ENCODE measurements around the gene HYCC1. TPM values are rescaled to one million over a fixed set of nuclear protein-coding genes. Genes with fewer than 3 reads are reported as not detected.
"Not testable (repeated sequence)": the region's sequence is repeated elsewhere in the genome, so short reads cannot be mapped to it uniquely, and the experiment has no call there.

Gene HYCC1
- total RNA-seq, 3 donors from 2014 or later, result 21.4 to 23.9 (median 22.8) TPM

GRCh38 chr7:22980422-22980821 is 33.5 kb downstream of the HYCC1 start:
- Mint-ChIP-seq H3K4me3 (no peak overlapping the region), H3K36me3 (ENCODE audit: insufficient read depth) (peaks cover 14% of the 10 kb centered on the region), H3K4me1 (ENCODE audit: low read depth) (peaks cover 4% of the 10 kb centered on the region), H3K9me3 (no peaks in the 10 kb centered on the region), H3K27me3 (ENCODE audit: low read depth) (no peaks in the 10 kb centered on the region)
- DNase-seq (no peak), ATAC-seq (no peak)

DNA sequence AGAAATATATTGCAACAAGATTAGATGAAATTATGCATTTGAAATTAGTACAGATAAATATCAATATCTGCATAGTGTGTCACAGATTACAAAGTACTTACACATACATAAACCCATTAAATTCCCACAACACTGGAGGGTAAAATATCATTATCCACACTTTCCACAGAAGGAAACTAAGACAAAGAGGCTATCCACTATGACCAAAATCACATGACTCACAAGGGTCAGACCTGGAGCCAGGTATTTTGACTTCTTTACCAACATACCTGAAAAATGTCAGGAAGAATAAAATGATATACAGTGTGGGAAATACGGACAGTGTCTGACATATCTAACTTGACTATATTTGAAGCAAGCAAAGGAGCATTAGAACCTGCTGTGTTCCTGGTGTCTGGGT is 34.1 kb downstream of the HYCC1 start:
- Mint-ChIP-seq H3K9me3 (no peaks in the 10 kb centered on the region), H3K4me3 (no peak overlapping the region), H3K36me3 (ENCODE audit: insufficient read depth) (peaks cover 16% of the 10 kb centered on the region), H3K4me1 (ENCODE audit: low read depth) (peaks cover 4% of the 10 kb centered on the region), H3K27me3 (ENCODE audit: low read depth) (no peaks in the 10 kb centered on the region)
- no peak for DNase-seq
- ATAC-seq, result no peak

- Mint-ChIP-seq H3K4me3 (no peak overlapping the region), H3K4me1 (ENCODE audit: low read depth) (peaks cover 7% of the 10 kb centered on the region), H3K9me3 (no peaks in the 10 kb centered on the region)
These were observed 34.7 kb downstream of the HYCC1 start for GRCh38 chr7:22979251-22979650.

DNA sequence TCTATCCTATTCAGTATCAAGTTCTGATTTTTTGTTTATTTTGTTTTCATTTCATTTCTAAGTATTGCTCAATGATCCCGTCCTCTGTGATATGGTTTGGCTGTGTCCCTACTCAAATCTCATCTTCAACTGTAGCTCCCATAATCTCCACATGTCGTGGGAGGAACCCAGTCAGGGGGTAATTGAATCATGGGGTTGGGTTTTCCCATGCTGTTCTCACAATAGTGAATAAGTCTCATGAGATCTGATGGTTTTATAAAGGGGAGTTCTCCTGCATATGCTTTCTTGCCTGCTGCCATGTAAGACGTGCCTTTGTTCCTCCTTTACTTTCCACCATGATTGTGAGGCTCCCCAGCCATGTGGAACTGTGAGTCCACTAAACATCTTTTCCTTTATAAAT is 39.3 kb downstream of the HYCC1 start:
- H3K27me3 Mint-ChIP-seq (ENCODE audit: low read depth); DNase-seq; H3K9me3 Mint-ChIP-seq; H3K4me1 Mint-ChIP-seq (ENCODE audit: low read depth); H3K4me3 Mint-ChIP-seq: not testable (repeated sequence)
- ATAC-seq, result peak in 1 of 2 donors; percentile 18
- H3K36me3 Mint-ChIP-seq (ENCODE audit: insufficient read depth), result peaks cover 21% of the 10 kb centered on the region

More at GRCh38 chr7:22979251-22979650, 34.7 kb downstream of the HYCC1 start:
- DNase-seq, result no peak
- Mint-ChIP-seq H3K36me3 (ENCODE audit: insufficient read depth) (peaks cover 20% of the 10 kb centered on the region), H3K27me3 (ENCODE audit: low read depth) (no peaks in the 10 kb centered on the region)
- ATAC-seq, result no peak

DNA sequence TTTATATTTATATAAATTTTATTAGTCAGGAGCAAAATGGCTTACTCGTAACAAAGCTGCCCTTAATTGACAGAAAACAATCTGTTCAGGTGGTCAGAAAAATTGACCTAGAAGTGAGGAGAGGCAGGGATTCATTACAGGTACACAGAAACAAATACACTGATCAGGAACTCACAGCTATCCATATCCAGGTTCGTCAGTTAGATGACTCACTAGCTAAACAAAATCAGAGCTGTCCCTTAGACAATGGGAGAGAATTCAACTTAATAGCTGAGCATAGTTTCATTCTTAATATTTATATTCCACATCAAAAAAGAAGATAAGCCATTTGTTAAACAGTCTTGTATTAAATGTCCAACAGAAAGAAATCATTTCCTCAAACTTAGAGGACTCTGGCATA is 41.7 kb downstream of the HYCC1 start:
- Mint-ChIP-seq H3K9me3 (no peaks in the 10 kb centered on the region), H3K27me3 (ENCODE audit: low read depth) (no peaks in the 10 kb centered on the region), H3K36me3 (ENCODE audit: insufficient read depth) (peaks cover 29% of the 10 kb centered on the region), H3K4me1 (ENCODE audit: low read depth) (peaks cover 3% of the 10 kb centered on the region), H3K4me3 (no peak overlapping the region)
- no peak for ATAC-seq
- no peak for DNase-seq

DNA sequence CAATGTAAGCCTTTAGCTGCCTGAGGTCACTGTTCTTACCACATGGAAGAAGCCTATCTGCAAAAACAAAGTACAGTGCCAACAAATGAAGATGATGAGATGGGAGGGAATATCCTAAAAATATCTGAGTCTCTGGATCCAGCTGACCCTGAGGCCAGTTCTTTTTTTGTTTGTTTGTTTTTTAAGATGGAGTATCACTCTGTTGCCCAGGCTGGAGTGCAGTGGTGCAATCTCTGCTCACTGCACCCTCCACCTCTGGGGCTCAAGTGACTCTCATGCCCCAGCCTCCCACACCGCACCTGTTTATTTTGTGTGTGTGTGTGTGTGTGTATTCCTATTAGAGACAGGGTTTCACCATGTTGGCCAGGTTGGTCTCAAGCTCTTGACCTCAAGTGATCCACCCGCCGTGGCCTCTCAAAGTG is 44.9 kb downstream of the HYCC1 start:
- no peaks in the 10 kb centered on the region for H3K27me3 Mint-ChIP-seq (ENCODE audit: low read depth)
- H3K36me3 Mint-ChIP-seq (ENCODE audit: insufficient read depth), result peaks cover 17% of the 10 kb centered on the region
- H3K9me3 Mint-ChIP-seq, result no peaks in the 10 kb centered on the region
- DNase-seq, result no peak
- H3K4me1 Mint-ChIP-seq (ENCODE audit: low read depth), result no peaks in the 10 kb centered on the region
- H3K4me3 Mint-ChIP-seq, result no peak overlapping the region
- ATAC-seq, result no peak

Other genes starting within 250 kb of the HYCC1 start
- gene TOMM7, start 191.3 kb downstream of the HYCC1 start, total RNA-seq, result 100 to 1,000 TPM; 225 to 255 (median 244) TPM
- 10 to 100 TPM; 17.0 to 20.2 (median 18.1) TPM for gene KLHL7, start 91.7 kb upstream of the HYCC1 start, total RNA-seq
- gene NUP42, start 167.9 kb upstream of the HYCC1 start, total RNA-seq, result 10 to 100 TPM; 29.7 to 44.8 (median 31.9) TPM
- gene GPNMB, start 232.6 kb upstream of the HYCC1 start, total RNA-seq, result under 1 TPM; 0.26 to 0.94 (median 0.71) TPM

All from activated T-cell treated with anti-CD3 and anti-CD28 coated beads, Interleukin-2, amount 50 U/mL, for 4 hours (primary cell).